Adipose tissue (tissue), 3 donors: ENCODE measurements around the gene AKT1. TPM values are rescaled to one million over a fixed set of nuclear protein-coding genes. Genes with fewer than 3 reads are reported as not detected.

Experiments used
- H3K27ac ChIP-seq: one replicate; pipeline ENCODE4 v1.5.1; 2013; ENCODE audit warnings: low read depth, low read length
- WGBS, 3 donors: extraction: QIAGEN DNeasy Blood & Tissue Kit; methylation state at CpG; one replicate each; pipeline ENCODE4 v1.1.7; 2013; 5-methylcytosine and 5-hydroxymethylcytosine counted together
- polyA plus RNA-seq, 3 donors: library from polyadenylated mRNA; stranded (reverse); fragments of 200-250 nt; gene quantifications; one replicate each; pipeline ENCODE4 v1.2.3, GENCODE V29; 2013
- donor health status: healthy with polysubstance abuse.
- donor health status: Bipolar disorder and iron deficiency.
- donor health status: healthy.

AKT1 gene
- polyA plus RNA-seq, 3 donors = 70.4 to 158 (median 126) TPM

DNA sequence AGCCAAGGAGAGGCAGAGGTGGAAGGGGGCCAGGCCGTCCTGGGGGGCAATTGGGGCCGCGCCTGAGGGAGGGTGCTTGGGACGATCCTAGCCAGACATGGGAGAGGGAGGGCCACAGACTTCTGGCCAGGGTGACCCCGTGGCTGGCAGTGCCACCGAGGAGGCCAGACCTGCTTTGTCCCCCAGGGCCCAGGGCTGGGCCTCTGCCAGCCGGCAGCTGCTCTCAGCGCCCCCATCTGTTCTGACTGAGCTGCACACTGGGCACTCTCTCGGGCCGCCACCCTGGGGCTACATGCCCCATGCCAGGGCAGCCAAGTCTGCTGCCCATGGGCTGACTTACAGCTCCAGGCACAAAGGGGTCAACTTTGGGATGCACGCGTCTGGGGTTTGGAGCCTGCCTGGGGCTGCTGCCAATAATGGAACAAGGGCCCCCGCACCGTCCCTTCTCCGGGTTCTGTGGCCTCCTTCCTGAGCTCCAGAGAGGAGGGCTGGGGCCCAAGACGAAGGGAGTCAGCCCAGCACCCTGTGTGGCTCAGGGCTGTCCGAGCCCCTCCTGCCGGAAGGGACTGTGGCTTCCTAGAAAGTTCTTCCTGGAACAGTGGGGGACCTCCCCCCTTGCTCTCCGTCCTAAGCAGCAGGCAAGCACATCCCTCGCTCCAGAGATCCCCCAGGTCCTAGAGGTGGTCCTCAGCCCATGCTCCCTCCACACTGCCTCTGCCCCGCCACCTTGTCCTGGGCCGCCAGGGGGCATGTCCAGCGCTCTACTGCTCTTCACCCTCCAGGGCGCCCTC, 70.4 kb downstream of the AKT1 start:
- no peak overlapping the region for H3K27ac ChIP-seq
- WGBS, 3 donors = 27 to 58% (median 34%) methylated on average over 17 to 24 of the region's 24 CpGs

GRCh38 chr14:104724407-104724980, 71.1 kb downstream of the AKT1 start:
- H3K27ac ChIP-seq = no peak overlapping the region
- 2 to 8% (median 3%) methylated on average over 26 to 27 of the region's 27 CpGs for WGBS, 3 donors

DNA sequence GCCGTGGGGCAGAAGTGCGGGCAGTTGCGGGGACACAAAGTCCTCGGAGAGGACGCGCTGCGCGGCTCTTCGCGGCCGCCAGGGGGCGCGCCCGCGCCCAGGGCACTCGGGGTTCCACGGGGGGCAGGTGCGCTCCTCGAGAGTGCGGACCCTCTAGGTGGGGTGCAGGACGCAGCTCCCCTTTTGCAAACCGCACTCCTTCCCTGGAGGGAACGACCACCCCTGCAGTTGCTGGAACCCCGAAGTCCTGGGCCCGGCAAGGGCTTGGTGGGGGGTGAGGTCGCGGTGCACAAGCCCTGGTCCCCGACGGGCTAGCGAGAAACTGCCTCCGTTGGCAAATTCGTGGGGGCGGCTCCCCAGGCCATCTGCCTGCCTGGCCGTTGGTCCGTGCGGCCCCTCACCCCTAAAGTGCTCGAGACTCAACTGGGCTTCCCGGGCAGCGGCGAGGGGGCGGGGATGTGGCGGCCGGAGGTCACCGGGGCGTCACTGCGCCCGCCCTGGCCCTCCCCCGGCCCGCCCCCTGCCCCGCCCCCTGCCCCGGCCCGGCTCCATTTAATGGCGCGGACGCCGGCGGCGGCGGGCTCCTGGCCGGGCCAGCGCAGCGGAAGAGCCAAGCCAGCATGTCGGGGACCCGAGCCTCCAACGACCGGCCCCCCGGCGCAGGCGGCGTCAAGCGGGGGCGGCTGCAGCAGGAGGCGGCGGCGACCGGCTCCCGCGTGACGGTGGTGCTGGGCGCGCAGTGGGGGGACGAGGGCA, 71.7 kb downstream of the AKT1 start, which contains the start of gene ADSS1:
ADSS1 (plus strand) TSS at position 579 of the 756 bp plus-strand sequence; CDS start at position 621, 42 bp downstream.
- no peak within 1 kb of the TSS for H3K27ac ChIP-seq
- WGBS, 3 donors = 0 to 1% (median 1%) methylated on average over 54 to 82 of the region's 82 CpGs

DNA sequence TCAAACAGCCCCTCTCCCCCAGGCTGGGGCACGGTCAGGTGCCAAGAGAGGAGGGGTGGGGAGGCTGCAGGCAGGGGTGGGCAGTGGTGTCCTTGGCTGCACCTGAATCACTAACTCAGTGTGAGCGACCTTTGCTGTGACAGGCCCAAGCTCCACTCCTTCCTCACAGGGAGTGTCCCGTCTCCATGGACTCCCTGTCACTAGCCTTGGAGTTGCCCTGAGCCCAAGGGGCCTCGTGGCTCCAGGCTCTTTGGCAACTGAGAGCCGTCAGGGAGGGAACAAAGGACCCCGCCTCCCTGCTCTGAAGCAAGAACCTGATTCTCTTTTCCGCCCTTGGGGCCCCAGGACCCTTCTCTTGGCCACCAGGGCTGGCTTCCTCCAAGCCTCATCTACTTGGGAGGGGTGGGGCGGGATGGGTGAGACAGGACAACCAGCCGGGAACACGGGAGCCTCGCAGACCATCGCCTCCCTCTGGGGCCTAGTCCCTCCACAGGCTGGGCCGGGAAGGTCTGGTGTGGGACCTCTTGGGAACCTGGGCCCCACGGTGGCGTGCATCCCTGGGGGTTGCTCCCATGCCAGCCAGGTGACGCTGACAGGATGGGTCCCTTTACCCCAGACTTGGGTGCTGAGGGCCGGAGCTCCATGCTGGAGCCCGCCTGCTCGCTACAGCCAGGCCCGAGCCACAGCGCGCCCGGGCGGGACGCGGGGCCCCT, 72.5 kb downstream of the AKT1 start:
- no peak overlapping the region for H3K27ac ChIP-seq
- WGBS, 3 donors = 40 to 47% (median 44%) methylated on average over 26 of the region's 26 CpGs

GRCh38 chr14:104721505-104722431, 73.8 kb downstream of the AKT1 start:
- WGBS, 3 donors = 83 to 84% (median 84%) methylated on average over 18 of the region's 18 CpGs
- no peak overlapping the region for H3K27ac ChIP-seq

Other genes starting within 250 kb of the AKT1 start
- gene C14orf180, start 216.0 kb downstream of the AKT1 start, polyA plus RNA-seq = 100 to 1,000 TPM in 1 of 3 donors, 10 to 100 TPM in 1, 1 to 10 TPM in 1; 9.5 to 105 (median 28.3) TPM
- 1 to 10 TPM in 1 of 3 donors, under 1 TPM in 1, not detected in 1; 0.10 to 4.2 TPM for gene TMEM179, start 191.0 kb downstream of the AKT1 start, polyA plus RNA-seq
- 100 to 1,000 TPM in 2 of 3 donors, 10 to 100 TPM in 1; 20.3 to 105 (median 101) TPM for gene INF2, start 106.1 kb downstream of the AKT1 start, polyA plus RNA-seq
- 10 to 100 TPM in 2 of 3 donors, 1 to 10 TPM in 1; 4.3 to 13.6 (median 12.6) TPM for gene ADSS1, start 71.5 kb downstream of the AKT1 start, polyA plus RNA-seq
- gene SIVA1, start 42.6 kb downstream of the AKT1 start, polyA plus RNA-seq = 100 to 1,000 TPM; 148 to 213 (median 182) TPM
- 1 to 10 TPM; 2.8 to 8.4 (median 5.2) TPM for gene ZBTB42, start 5.4 kb upstream of the AKT1 start, polyA plus RNA-seq
- gene CEP170B, start 69.5 kb upstream of the AKT1 start, polyA plus RNA-seq = 10 to 100 TPM; 10.2 to 17.1 (median 11.8) TPM
- under 1 TPM in 2 of 3 donors, not detected in 1; 0.07 to 0.15 TPM for gene PLD4, start 129.1 kb upstream of the AKT1 start, polyA plus RNA-seq
- 10 to 100 TPM in 1 of 3 donors, 1 to 10 TPM in 1, under 1 TPM in 1; 0.72 to 15.6 (median 2.9) TPM for gene AHNAK2, start 182.6 kb upstream of the AKT1 start, polyA plus RNA-seq
- 10 to 100 TPM in 1 of 3 donors, 1 to 10 TPM in 2; 2.2 to 10.9 (median 2.8) TPM for gene CLBA1, start 190.0 kb upstream of the AKT1 start, polyA plus RNA-seq
- gene CDCA4, start 225.3 kb upstream of the AKT1 start, polyA plus RNA-seq = 1 to 10 TPM; 2.5 to 4.0 (median 3.5) TPM